OCI-LY1 (cell line): ENCODE measurements around the gene TSR1.

ENCODE experiments used
- EZH2 ChIP-seq: fragments of 200-600 bp; sonication (generic), shearing (Covaris generic); IDR thresholded peaks from 2 replicates; pipeline ENCODE4 v1.8.0; 2017; ENCODE audit warnings: borderline replicate concordance, mixed run types, mild to moderate bottlenecking, antibody characterized with exemption, low read length, moderate library complexity, mixed read lengths
- TF ChIP-seq, protein P1 (sequence below): fragments of 200-600 bp; sonication (generic), shearing (Covaris generic); IDR thresholded peaks from 2 replicates; pipeline ENCODE4 v1.5.1; 2017; ENCODE audit warnings: mild to moderate bottlenecking, antibody characterized with exemption, low read length, moderate library complexity, mixed read lengths

DNA sequence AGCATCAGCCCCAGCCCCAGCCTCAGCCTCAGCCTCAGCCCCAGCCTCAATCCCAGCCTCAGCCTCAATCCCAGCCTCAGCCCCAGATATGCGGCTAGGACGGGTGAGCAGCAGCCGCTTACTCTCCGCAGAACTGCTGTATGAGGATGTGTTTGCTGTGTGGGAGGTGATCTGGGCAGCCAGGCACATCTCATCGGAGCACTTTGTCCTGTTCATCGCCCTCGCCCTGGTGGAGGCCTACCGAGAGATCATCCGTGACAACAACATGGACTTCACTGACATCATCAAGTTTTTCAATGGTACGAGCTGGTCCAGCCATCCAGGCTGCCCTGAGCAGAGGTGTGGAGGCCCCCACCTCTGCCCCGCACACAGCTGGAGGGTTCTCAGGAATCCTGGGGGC is 42.6 kb upstream of the TSR1 start:
- TF ChIP-seq, protein P1, sequence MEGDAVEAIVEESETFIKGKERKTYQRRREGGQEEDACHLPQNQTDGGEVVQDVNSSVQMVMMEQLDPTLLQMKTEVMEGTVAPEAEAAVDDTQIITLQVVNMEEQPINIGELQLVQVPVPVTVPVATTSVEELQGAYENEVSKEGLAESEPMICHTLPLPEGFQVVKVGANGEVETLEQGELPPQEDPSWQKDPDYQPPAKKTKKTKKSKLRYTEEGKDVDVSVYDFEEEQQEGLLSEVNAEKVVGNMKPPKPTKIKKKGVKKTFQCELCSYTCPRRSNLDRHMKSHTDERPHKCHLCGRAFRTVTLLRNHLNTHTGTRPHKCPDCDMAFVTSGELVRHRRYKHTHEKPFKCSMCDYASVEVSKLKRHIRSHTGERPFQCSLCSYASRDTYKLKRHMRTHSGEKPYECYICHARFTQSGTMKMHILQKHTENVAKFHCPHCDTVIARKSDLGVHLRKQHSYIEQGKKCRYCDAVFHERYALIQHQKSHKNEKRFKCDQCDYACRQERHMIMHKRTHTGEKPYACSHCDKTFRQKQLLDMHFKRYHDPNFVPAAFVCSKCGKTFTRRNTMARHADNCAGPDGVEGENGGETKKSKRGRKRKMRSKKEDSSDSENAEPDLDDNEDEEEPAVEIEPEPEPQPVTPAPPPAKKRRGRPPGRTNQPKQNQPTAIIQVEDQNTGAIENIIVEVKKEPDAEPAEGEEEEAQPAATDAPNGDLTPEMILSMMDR, result no peak
- no peak for TF ChIP-seq EZH2
